Measurements from ENCODE around the gene SORBS1. TPM values are rescaled to one million over a fixed set of nuclear protein-coding genes. Genes with fewer than 3 reads are reported as not detected.

The SORBS1 gene
- total RNA-seq, 1 donor from 2014 or later: 116 TPM

DNA sequence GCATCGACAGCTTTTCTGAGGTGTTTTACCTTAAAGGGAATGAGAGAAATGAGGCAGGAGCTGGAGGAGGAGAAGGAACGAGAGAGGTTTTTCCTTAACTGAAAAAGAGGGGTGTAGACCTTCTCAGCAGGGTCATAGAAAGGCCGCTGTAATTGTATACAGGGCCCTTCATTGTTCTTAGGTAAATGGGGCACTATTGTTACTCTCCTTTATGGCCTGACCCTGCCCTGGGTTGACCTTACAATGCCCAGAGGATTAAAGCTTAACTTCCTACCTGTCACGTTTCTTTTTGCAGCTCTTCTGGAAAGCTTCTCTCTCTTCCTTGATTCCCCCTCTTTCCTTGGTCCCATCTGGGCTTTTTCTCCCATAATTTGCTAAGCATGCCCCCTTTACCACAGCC lies 256.7 kb downstream of the SORBS1 start:
- no peak for DNase-seq (ENCODE audit: extremely low spot score in 2 of 2)
- Histone ChIP-seq H3K36me3 (no peaks in the 10 kb centered on the region), H3K27me3 (no peaks in the 10 kb centered on the region), H3K27ac (no peak overlapping the region), H3K4me1 (peaks cover 19% of the 10 kb centered on the region), H3K4me3 (no peak overlapping the region), H3K9me3 (no peaks in the 10 kb centered on the region)
- intact Hi-C loops (cut with DNase I): no loop called here
- no peak for TF ChIP-seq POLR2AphosphoS5 (IDR thresholded peaks at IDR 0.05; ENCODE audit: insufficient read depth in 1 of 2, low read depth in 1 of 2)
- no peak for TF ChIP-seq POLR2A (IDR thresholded peaks at IDR 0.05)
- TF ChIP-seq, protein P1, sequence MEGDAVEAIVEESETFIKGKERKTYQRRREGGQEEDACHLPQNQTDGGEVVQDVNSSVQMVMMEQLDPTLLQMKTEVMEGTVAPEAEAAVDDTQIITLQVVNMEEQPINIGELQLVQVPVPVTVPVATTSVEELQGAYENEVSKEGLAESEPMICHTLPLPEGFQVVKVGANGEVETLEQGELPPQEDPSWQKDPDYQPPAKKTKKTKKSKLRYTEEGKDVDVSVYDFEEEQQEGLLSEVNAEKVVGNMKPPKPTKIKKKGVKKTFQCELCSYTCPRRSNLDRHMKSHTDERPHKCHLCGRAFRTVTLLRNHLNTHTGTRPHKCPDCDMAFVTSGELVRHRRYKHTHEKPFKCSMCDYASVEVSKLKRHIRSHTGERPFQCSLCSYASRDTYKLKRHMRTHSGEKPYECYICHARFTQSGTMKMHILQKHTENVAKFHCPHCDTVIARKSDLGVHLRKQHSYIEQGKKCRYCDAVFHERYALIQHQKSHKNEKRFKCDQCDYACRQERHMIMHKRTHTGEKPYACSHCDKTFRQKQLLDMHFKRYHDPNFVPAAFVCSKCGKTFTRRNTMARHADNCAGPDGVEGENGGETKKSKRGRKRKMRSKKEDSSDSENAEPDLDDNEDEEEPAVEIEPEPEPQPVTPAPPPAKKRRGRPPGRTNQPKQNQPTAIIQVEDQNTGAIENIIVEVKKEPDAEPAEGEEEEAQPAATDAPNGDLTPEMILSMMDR (IDR thresholded peaks at IDR 0.05): no peak

DNA sequence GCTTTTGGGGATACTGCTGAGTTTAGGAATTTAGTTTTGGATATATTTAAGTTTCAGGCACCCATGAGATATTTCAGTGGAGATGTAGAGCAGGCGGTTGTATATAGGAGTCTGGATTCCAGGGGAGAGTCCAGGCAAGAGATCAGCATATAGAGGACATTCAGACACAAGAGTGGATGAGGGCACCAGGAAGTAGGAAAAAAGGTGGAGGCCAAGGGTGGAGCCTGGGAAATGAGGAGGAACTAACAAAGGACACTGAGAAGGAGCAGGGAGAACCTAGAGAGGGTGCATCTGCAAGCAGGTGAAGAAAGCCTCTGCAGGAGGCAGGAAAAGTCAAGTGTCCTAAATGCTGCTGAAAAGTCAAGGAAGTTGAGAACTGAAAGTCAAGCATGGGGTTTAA lies 257.2 kb downstream of the SORBS1 start:
- intact Hi-C loops (cut with DNase I): no loop called here

DNA sequence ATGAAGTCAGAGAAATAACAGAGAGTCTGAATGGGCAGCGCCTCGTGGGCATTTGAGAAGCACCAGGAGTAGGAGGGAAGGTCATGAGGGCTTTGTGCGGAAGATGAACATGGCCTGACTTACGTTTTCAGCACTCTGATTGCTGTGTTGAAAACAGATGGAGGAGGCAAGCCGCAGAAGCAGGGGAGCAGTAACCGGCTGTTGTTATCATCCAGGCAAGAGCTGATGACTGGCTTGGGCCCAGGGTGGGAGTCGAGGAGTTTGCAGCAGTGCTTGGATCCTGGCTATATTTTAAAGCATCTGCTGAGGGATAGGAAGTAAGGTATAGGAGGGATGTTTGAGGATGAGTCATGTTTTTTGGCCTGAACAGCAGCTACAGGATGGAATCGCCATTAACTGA lies 257.6 kb downstream of the SORBS1 start:
- Histone ChIP-seq H3K27ac (no peak overlapping the region), H3K36me3 (no peaks in the 10 kb centered on the region), H3K27me3 (no peaks in the 10 kb centered on the region), H3K9me3 (no peaks in the 10 kb centered on the region), H3K4me3 (no peak overlapping the region), H3K4me1 (peaks cover 10% of the 10 kb centered on the region)
- intact Hi-C loops (cut with DNase I): no loop called here
- DNase-seq (ENCODE audit: extremely low spot score in 2 of 2): no peak
- TF ChIP-seq, protein P1 (IDR thresholded peaks at IDR 0.05): no peak
- no peak for TF ChIP-seq POLR2A (IDR thresholded peaks at IDR 0.05)
- no peak for TF ChIP-seq POLR2AphosphoS5 (IDR thresholded peaks at IDR 0.05; ENCODE audit: insufficient read depth in 1 of 2, low read depth in 1 of 2)

More for the DNA sequence above, 257.2 kb downstream of the SORBS1 start:
- H3K36me3 ChIP-seq: no peaks in the 10 kb centered on the region
- H3K27ac ChIP-seq: no peak overlapping the region
- H3K27me3 ChIP-seq: no peaks in the 10 kb centered on the region
- H3K4me3 ChIP-seq: no peak overlapping the region
- TF ChIP-seq, protein P1 (IDR thresholded peaks at IDR 0.05): no peak
- TF ChIP-seq POLR2AphosphoS5 (IDR thresholded peaks at IDR 0.05; ENCODE audit: insufficient read depth in 1 of 2, low read depth in 1 of 2): no peak
- TF ChIP-seq POLR2A (IDR thresholded peaks at IDR 0.05): no peak
- DNase-seq (ENCODE audit: extremely low spot score in 2 of 2): no peak
- peaks cover 14% of the 10 kb centered on the region for H3K4me1 ChIP-seq
- no peaks in the 10 kb centered on the region for H3K9me3 ChIP-seq

DNA sequence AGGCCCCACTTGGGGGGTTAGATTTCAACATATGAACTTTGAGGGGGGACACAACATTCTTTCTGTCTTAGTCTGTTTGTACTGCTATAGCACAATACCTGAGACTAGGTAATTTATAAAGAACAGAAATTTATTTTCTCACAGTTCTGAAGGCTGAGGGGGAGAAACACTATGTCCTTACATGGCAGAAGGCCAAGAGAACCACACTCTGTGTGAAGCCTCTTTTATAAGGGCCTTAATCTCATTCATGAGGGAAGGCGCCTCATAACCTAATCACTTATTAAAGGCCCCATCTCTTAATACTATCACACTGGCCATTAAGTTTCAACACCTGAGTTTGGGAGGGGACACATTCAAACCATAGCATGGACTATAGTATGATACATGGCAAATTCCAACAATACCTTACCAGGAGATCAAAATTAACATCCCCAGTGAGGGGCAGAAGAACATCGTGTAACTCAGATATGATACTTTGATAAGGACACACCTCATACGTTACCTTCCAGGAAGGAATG lies 261.1 kb downstream of the SORBS1 start:
- Histone ChIP-seq H3K4me3 (no peak overlapping the region), H3K27me3 (no peaks in the 10 kb centered on the region), H3K27ac (no peak overlapping the region), H3K9me3 (no peaks in the 10 kb centered on the region), H3K36me3 (no peaks in the 10 kb centered on the region), H3K4me1 (peaks cover 6% of the 10 kb centered on the region)
- TF ChIP-seq POLR2AphosphoS5 (IDR thresholded peaks at IDR 0.05; ENCODE audit: insufficient read depth in 1 of 2, low read depth in 1 of 2): no peak
- no peak for DNase-seq (ENCODE audit: extremely low spot score in 2 of 2)
- intact Hi-C loops (cut with DNase I): no loop called here

DNA sequence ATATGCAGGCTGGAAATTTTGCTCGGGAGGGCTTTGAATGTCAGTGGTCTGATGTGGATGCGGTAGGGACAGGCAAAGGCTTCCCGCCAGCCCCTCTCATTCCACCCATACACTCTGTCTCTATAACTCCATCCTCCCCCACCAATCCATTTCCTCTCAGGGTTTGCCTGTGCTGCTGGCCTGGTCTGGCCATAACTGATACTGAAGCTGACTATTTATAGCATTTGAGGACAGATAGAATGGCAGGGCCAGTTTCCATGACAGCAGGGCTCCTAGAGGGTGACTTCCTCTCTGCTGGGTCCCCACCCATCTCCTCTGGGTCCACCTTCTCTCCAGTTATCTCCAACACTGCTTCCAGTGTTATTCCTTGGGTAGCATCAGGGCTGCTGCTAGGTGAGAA lies 263.8 kb downstream of the SORBS1 start:
- no peaks in the 10 kb centered on the region for H3K27me3 ChIP-seq
- intact Hi-C loops (cut with DNase I): no loop called here
- H3K4me1 ChIP-seq: peaks cover 13% of the 10 kb centered on the region
- H3K27ac ChIP-seq: no peak overlapping the region
- no peaks in the 10 kb centered on the region for H3K9me3 ChIP-seq
- H3K4me3 ChIP-seq: no peak overlapping the region
- DNase-seq (ENCODE audit: extremely low spot score in 2 of 2): no peak
- no peaks in the 10 kb centered on the region for H3K36me3 ChIP-seq
- no peak for TF ChIP-seq POLR2A (IDR thresholded peaks at IDR 0.05)
- TF ChIP-seq, protein P1 (IDR thresholded peaks at IDR 0.05): no peak
- no peak for TF ChIP-seq POLR2AphosphoS5 (IDR thresholded peaks at IDR 0.05; ENCODE audit: insufficient read depth in 1 of 2, low read depth in 1 of 2)
